Heart left ventricle (tissue), 16 donors: Measurements from ENCODE around the gene NECTIN1. TPM values are rescaled to one million over a fixed set of nuclear protein-coding genes. Genes with fewer than 3 reads are reported as not detected.

Experiments used
- ATAC-seq, 4 donors: fragments of 200-7000 bp; cut with Tn5 transposase; one replicate each; pipeline ENCODE4 v1.9.1; 2020 to 2022; ENCODE audit warnings: moderate library complexity in 4 of 4, mild to moderate bottlenecking in 3 of 4, moderate number of reproducible peaks in 1 of 4
- DNase-seq, 5 donors: peaks; one replicate each; pipeline ENCODE4 v3.0.0-alpha.2; 2020
- H3K27ac ChIP-seq, 12 donors: fragments of 200-600 bp; sonication (generic) in 4 of 12; one replicate each; pipeline versions ENCODE4 v1.5.0 to v1.8.0; 2016 to 2022; ENCODE audit warnings: mild to moderate bottlenecking in 2 of 12
- H3K27me3 ChIP-seq, 9 donors: fragments of 200-600 bp; sonication (generic) in 2 of 9; one replicate each; pipeline versions ENCODE4 v1.5.1 to v1.8.0; 2016 to 2022; ENCODE audit warnings: mild to moderate bottlenecking in 3 of 9
- H3K36me3 ChIP-seq, 9 donors: fragments of 200-600 bp; sonication (generic) in 2 of 9; one replicate each; pipeline versions ENCODE4 v1.5.0 to v1.8.0; 2018 to 2022; ENCODE audit warnings: mild to moderate bottlenecking in 2 of 9
- H3K4me1 ChIP-seq, 12 donors: fragments of 200-600 bp; sonication (generic) in 4 of 12; one replicate each; pipeline versions ENCODE4 v1.5.0 to v1.8.0; 2016 to 2022; ENCODE audit warnings: mild to moderate bottlenecking in 3 of 12
- H3K4me3 ChIP-seq, 12 donors: fragments of 200-600 bp; sonication (generic) in 4 of 12; one replicate each; pipeline versions ENCODE4 v1.5.0 to v1.8.0; 2017 to 2022; ENCODE audit warnings: mild to moderate bottlenecking in 9 of 12, moderate library complexity in 4 of 12
- H3K9me3 ChIP-seq, 12 donors: fragments of 200-600 bp; sonication (generic) in 4 of 12; one replicate each; pipeline versions ENCODE4 v1.5.0 to v1.8.0; 2016 to 2022; ENCODE audit warnings: mild to moderate bottlenecking in 1 of 12
- CTCF ChIP-seq, 12 donors: fragments of 200-600 bp; sonication (generic) in 4 of 12; IDR thresholded peaks; one replicate each; pipeline versions ENCODE4 v1.5.0 to v1.8.0; 2018 to 2022; ENCODE audit warnings: antibody characterized with exemption in 12 of 12, mild to moderate bottlenecking in 5 of 12
- POLR2A ChIP-seq, 2 donors: fragments of 450-650 bp; IDR thresholded peaks; one replicate each; pipeline ENCODE4 v1.6.1; 2017; ENCODE audit warnings: antibody characterized with exemption in 2 of 2, mild to moderate bottlenecking in 2 of 2, moderate library complexity in 2 of 2
- WGBS, 4 donors: extraction: QIAGEN DNeasy Blood & Tissue Kit in 2 of 4; methylation state at CpG; one replicate each; pipeline versions ENCODE4 v1.1.5 to v1.1.7; 2013 to 2018; 5-methylcytosine and 5-hydroxymethylcytosine counted together
- intact Hi-C, 10 donors: fragments of 100-400 bp; cut with DNase I; formaldehyde crosslinking; loops; one replicate each; pipeline versions ENCODE4 v1.11.1 to v1.14.2; 2022
- polyA plus RNA-seq, 2 donors: library from polyadenylated mRNA; stranded (reverse); fragments of 200-250 nt; gene quantifications; one replicate each; pipeline ENCODE4 v1.2.3, GENCODE V29; 2013
- total RNA-seq, 9 donors: library from RNA; depleted of rRNA in 2 of 9; stranded (reverse); fragments of >200 nt in 2 of 9; fragmentation: NEBNext Ultra II Directional in 3 of 9; extraction: Animal tissue kit (Norgen Biotek cat#: 25700) in 3 of 9; gene quantifications; one replicate each; pipeline versions ENCODE4 v1.1.0 to v1.2.4, GENCODE V29; 2016 to 2023
- donor health status: ischemic (EF 13 %, LVEDD 7.1; RV severe dilation, severe dysfunction).
- donor health status: healthy with polysubstance abuse.
- donor health status: DM: no; HTN: yes; CAD: no.
- donor health status: DM: no; HTN: no; CAD: no.
- donor health status: ischemic (EF 25% LVEDD 6.9; RV normal size, moderate dysfunction).
- donor health status: ischemic (EF 25% LVEDD 5.7; RV mildly dilated, moderate dysfunction).
- donor health status: healthy.
- donor health status: DM: yes; HTN: yes; CAD: no.
- donor health status: ischemic (EF 35%, LVEDD 5.7; RV mildly dilated, moderate dysfunction).
- donor health status: nonischemic (EF 11% LVEDD 7.7; RV severe dilation, severe dysfunction).
- donor health status: DM: yes; HTN: yes; CAD: no.
- donor health status: PGD.
- donor health status: ischemic (EF 29% LVEDD 5.4; RV normal size, mild dysfunction).
- donor health status: nonischemic (EF 23%, LVEDD 6.1; RV moderate dilation, normal function).

The NECTIN1 gene
- total and polyA plus RNA-seq, 11 donors: 5.8 to 28.6 (median 18.5) TPM

GRCh38 chr11:119671561-119672015 is 57.4 kb downstream of the NECTIN1 start:
- 50 to 59% (median 53%) methylated on average over 8 to 12 of the region's 12 CpGs for WGBS, 4 donors
- TF ChIP-seq POLR2A (IDR thresholded peaks at IDR 0.05): no peak
- no peak for TF ChIP-seq CTCF (IDR thresholded peaks at IDR 0.05)
- no peaks in the 10 kb centered on the region for H3K9me3 ChIP-seq
- peak; percentile 56 to 80 (median 70) for DNase-seq
- no peaks in the 10 kb centered on the region for H3K27me3 ChIP-seq
- ATAC-seq: peak; percentile 33 to 74 (median 44)
- H3K4me1 ChIP-seq: peaks cover 0 to 32% (median 24%) of the 10 kb centered on the region in 12 donors
- H3K27ac ChIP-seq: peak overlapping the region in 8 of 12 donors; percentile 17 to 67 (median 52)
- intact Hi-C loops: loop anchor here in 4 of 10 donors (1.0 to 10.0 kb wide), 5 partner anchors 51 to 343 kb away; partner anchors contain the start of gene NECTIN1 (in 1 of the 4)
- H3K36me3 ChIP-seq: peaks cover 0 to 27% (median 4%) of the 10 kb centered on the region in 9 donors
- no peak overlapping the region for H3K4me3 ChIP-seq

- Histone ChIP-seq H3K4me3 (no peak overlapping the region), H3K9me3 (no peaks in the 10 kb centered on the region), H3K27ac (peak overlapping the region in 8 of 12 donors; percentile 17 to 67 (median 52)), H3K4me1 (peaks cover 0 to 34% (median 24%) of the 10 kb centered on the region in 12 donors), H3K27me3 (no peaks in the 10 kb centered on the region), H3K36me3 (peaks cover 0 to 24% (median 4%) of the 10 kb centered on the region in 9 donors)
- no peak for TF ChIP-seq CTCF (IDR thresholded peaks at IDR 0.05)
- no peak for TF ChIP-seq POLR2A (IDR thresholded peaks at IDR 0.05)
- ATAC-seq (peak; percentile 45 to 82 (median 64)), DNase-seq (peak; percentile 87 to 94 (median 91))
- intact Hi-C loops: loop anchor here in 4 of 10 donors (1.0 to 10.0 kb wide), 5 partner anchors 51 to 344 kb away; partner anchors contain the start of gene NECTIN1 (in 1 of the 4)
- WGBS, 4 donors: 30 to 41% (median 33%) methylated on average over 5 of the region's 5 CpGs
Observed at GRCh38 chr11:119671051-119671450, 57.9 kb downstream of the NECTIN1 start.

GRCh38 chr11:119669487-119669886 is 59.5 kb downstream of the NECTIN1 start:
- intact Hi-C loops: loop anchor here in 8 of 10 donors (5.0 to 10.0 kb wide), 9 partner anchors 58 to 498 kb away; partner anchors contain the start of gene NECTIN1 (in 1 of the 8)

More at GRCh38 chr11:119669487-119669886, 59.5 kb downstream of the NECTIN1 start:
- Histone ChIP-seq H3K27ac (no peak overlapping the region), H3K4me1 (peaks cover 0 to 34% (median 23%) of the 10 kb centered on the region in 12 donors), H3K9me3 (no peaks in the 10 kb centered on the region), H3K4me3 (no peak overlapping the region), H3K36me3 (peaks cover 0 to 17% (median 0%) of the 10 kb centered on the region in 9 donors), H3K27me3 (no peaks in the 10 kb centered on the region)
- 85 to 87% (median 86%) methylated on average over 5 of the region's 5 CpGs for WGBS, 4 donors
- ATAC-seq (no peak), DNase-seq (no peak)
- TF ChIP-seq CTCF (IDR thresholded peaks at IDR 0.05) (no peak), POLR2A (IDR thresholded peaks at IDR 0.05) (no peak)
